Chondrocyte (in vitro differentiated cells): Measurements from ENCODE around the gene NOTUM. TPM values are rescaled to one million over a fixed set of nuclear protein-coding genes. Genes with fewer than 3 reads are reported as not detected.
A peak's percentile ranks its signal among the peaks of the same experiment; 100 is the strongest.

ENCODE experiments used
- DNase-seq: peaks from one replicate; pipeline ENCODE4 v3.0.0; 2021; ENCODE audit warnings: mixed read lengths, low spot score
- H3K27ac Mint-ChIP-seq: one replicate; pipeline ENCODE4 v1.8.0; 2021; ENCODE audit warnings: mild to moderate bottlenecking, moderate library complexity, mixed read lengths; ENCODE audit not compliant: unreplicated experiment
- H3K27me3 Mint-ChIP-seq: 2 replicates; pipeline ENCODE4 v1.8.0; 2021; ENCODE audit warnings: low read depth, mixed read lengths
- H3K36me3 Mint-ChIP-seq: 2 replicates; pipeline ENCODE4 v1.8.0; 2021; ENCODE audit warnings: low read depth, mixed read lengths
- H3K4me1 Mint-ChIP-seq: 2 replicates; pipeline ENCODE4 v1.8.0; 2021; ENCODE audit warnings: low read depth, mild to moderate bottlenecking, mixed read lengths
- H3K4me3 Mint-ChIP-seq: one replicate; pipeline ENCODE4 v1.8.0; 2021; ENCODE audit warnings: mild to moderate bottlenecking, moderate library complexity, mixed read lengths; ENCODE audit not compliant: unreplicated experiment
- H3K9me3 Mint-ChIP-seq: 2 replicates; pipeline ENCODE4 v1.8.0; 2021; ENCODE audit warnings: low read depth, mixed read lengths
- total RNA-seq: library from RNA; stranded (reverse); gene quantifications from 3 replicates; pipeline ENCODE4 v1.2.1, GENCODE V29; 2021
- TF ChIP-seq, protein P1 (sequence below): fragments of 200-600 bp; sonication (generic); IDR thresholded peaks from 2 replicates; pipeline ENCODE4 v1.5.0; 2021; ENCODE audit warnings: antibody characterized with exemption, mild to moderate bottlenecking, moderate library complexity

The NOTUM gene
- total RNA-seq, 1 donor from 2014 or later = not detected

DNA sequence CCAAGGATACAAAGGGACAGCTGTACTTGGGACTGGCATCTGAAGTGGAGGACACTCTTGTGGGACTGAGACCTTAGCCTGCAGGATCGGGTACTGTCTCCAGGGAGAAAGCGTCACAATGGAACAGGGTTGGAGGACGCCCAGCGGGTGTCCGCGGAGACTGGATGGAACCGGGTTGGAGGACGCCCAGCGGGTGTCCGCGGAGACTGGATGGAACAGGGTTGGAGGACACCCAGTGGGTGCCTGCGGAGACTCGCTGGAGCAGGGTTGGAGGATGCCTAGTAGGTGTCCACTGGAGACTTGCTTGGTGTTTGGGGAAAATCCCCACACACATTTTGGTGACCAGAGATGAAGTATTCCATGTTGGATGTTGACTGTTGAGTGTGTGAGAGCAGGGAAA, 13.8 kb downstream of the NOTUM start, which contains the start of gene MYADML2:
Gene MYADML2 (minus strand): TSS at position 45 of the 400 bp plus-strand sequence. CDS start 5,492 bp downstream, outside the sequence.
- TF ChIP-seq, protein P1, sequence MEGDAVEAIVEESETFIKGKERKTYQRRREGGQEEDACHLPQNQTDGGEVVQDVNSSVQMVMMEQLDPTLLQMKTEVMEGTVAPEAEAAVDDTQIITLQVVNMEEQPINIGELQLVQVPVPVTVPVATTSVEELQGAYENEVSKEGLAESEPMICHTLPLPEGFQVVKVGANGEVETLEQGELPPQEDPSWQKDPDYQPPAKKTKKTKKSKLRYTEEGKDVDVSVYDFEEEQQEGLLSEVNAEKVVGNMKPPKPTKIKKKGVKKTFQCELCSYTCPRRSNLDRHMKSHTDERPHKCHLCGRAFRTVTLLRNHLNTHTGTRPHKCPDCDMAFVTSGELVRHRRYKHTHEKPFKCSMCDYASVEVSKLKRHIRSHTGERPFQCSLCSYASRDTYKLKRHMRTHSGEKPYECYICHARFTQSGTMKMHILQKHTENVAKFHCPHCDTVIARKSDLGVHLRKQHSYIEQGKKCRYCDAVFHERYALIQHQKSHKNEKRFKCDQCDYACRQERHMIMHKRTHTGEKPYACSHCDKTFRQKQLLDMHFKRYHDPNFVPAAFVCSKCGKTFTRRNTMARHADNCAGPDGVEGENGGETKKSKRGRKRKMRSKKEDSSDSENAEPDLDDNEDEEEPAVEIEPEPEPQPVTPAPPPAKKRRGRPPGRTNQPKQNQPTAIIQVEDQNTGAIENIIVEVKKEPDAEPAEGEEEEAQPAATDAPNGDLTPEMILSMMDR = no peak
- no peaks in the 10 kb centered on the region for H3K4me1 Mint-ChIP-seq
- H3K27ac Mint-ChIP-seq = no peak within 1 kb of the TSS
- H3K9me3 Mint-ChIP-seq = no peaks in the 10 kb centered on the region
- no peaks in the 10 kb centered on the region for H3K36me3 Mint-ChIP-seq
- peaks cover 3% of the 10 kb centered on the region for H3K27me3 Mint-ChIP-seq
- H3K4me3 Mint-ChIP-seq = no peak within 1 kb of the TSS
- DNase-seq = no peak

DNA sequence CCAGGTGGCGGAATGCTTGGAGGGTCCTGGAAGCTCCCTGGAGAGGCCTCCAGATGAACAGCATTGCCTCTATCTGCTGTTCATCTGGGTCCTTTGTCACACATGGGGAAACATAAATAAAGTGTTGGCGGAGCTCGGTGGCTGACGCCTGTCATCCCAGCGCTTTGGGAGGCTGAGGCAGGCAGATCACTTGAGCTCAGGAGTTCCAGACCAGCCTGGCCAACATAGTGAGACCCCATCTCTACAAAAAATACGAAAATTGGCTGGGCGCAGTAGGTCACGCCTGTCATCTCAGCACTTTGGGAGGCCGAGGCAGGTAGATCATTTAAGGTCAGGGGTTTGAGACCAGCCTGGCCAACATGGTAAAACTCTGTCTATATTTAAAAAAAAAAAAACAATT, 16.1 kb downstream of the NOTUM start:
- peaks cover 3% of the 10 kb centered on the region for H3K4me1 Mint-ChIP-seq
- H3K36me3 Mint-ChIP-seq = no peaks in the 10 kb centered on the region
- no peaks in the 10 kb centered on the region for H3K9me3 Mint-ChIP-seq
- H3K27me3 Mint-ChIP-seq = no peaks in the 10 kb centered on the region
- H3K27ac Mint-ChIP-seq = no peak overlapping the region
- DNase-seq = no peak
- TF ChIP-seq, protein P1 = no peak
- no peak overlapping the region for H3K4me3 Mint-ChIP-seq

DNA sequence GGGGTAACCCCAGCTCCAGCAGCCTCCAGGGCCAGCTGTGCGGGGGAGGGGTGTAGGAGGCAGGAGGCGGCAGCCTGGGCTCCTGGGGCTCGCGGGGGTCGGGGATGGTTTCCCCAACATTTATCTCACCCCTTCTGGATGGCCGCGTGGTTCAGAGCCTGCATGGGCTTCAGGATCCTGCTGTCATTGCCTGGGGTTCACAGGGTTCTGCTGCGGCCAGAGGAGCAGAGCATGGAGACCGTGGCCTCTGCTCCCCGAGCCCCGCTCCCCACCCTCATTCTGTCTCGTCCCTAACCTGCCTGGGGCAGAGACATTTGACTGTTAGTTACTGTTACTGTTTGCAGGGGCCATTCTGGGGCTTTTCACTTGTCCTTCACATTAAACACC, 18.8 kb downstream of the NOTUM start:
- no peaks in the 10 kb centered on the region for H3K9me3 Mint-ChIP-seq
- TF ChIP-seq, protein P1 = no peak
- no peaks in the 10 kb centered on the region for H3K27me3 Mint-ChIP-seq
- no peak for DNase-seq
- peaks cover 8% of the 10 kb centered on the region for H3K4me1 Mint-ChIP-seq
- H3K27ac Mint-ChIP-seq = no peak overlapping the region
- H3K4me3 Mint-ChIP-seq = no peak overlapping the region
- H3K36me3 Mint-ChIP-seq = no peaks in the 10 kb centered on the region

DNA sequence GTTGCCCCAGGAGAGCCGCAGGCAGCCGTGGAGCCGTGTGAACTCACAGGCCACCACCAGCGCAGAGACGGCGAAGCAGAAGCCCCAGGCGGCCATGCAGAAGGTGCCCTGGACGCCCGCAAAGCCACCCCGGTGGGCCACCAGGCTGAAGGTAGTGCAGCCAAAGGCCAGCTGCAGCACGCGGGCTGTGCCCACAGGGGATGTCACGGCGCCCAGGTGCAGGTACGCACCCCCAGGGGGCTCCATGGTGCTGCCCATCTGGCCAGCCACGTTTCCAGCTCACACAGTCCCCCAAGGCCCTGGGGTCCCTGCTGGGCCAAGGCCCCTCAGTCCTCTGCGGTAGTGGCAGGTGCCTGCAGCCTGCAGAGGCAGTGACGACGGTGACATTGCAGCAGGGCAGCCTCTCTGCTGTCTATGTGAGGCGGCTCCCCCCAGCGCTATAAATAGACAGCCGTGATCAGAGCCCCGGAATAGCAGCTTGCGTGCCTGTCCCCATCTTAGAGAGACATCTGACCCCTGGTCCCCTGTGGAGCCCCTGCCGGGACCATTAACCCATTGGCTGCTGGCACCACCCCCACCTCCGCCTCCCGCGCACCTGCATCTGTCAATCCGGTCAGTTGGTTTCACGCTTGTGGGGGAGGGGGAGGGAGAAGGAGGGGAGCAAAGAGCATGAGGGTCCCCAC, 19.4 kb downstream of the NOTUM start:
- Mint-ChIP-seq H3K4me3 (no peak overlapping the region), H3K36me3 (no peaks in the 10 kb centered on the region), H3K27me3 (no peaks in the 10 kb centered on the region), H3K27ac (no peak overlapping the region), H3K9me3 (no peaks in the 10 kb centered on the region), H3K4me1 (peaks cover 8% of the 10 kb centered on the region)
- peak; percentile 92 for DNase-seq
- TF ChIP-seq, protein P1 = no peak

DNA sequence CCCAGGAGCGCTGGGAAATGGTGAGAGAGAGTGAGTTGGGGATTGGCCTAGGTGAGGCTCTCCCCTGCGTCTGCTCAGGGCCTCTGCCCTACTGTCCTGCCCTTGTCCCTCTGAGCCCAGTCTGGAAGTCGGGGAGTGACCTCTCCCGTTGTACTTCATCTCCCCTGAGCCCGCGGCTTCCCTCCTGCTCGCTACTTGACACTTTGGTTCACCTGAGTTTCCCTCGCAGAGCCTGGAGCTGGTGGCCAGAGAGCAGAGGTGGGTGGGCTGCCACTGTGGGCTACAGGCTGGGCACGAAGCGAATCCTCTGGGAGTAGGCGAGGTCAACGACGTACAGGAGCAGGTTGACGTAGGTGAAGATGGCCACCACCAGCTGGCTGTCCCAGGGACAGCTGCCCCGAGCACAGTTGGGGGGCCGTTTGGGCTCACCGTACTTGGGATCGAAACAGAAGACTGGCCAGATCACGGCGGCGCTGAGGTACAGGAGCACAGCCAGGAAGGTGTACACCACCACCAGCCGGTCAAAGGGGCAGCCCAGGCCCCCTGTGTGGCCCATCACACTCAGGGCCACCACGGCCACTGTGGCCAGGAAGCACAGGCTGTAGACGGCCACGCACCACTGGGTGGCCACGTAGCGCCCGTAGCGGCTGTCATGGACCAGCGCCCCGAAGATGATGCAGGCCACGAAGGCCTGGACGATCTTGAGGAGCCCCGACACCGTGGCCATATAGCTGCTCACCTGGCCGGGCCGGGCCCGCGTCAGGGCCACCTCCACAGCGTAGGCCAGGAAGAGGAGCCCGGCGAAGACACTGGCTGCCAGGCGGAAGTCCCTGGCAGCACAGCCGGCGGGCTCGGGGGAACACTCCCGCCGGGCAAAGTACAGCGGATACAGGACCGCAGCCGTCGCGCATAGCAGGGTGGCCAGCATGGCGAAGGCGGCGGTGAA, 20.2 kb downstream of the NOTUM start:
- peak; percentile 92 for DNase-seq
- Mint-ChIP-seq H3K27ac (no peak overlapping the region), H3K4me3 (no peak overlapping the region), H3K36me3 (peaks cover 2% of the 10 kb centered on the region), H3K27me3 (no peaks in the 10 kb centered on the region), H3K4me1 (peaks cover 14% of the 10 kb centered on the region), H3K9me3 (no peaks in the 10 kb centered on the region)
- TF ChIP-seq, protein P1 = no peak
